PC-3 (cell line): ENCODE results near the gene IL6ST. TPM values are rescaled to one million over a fixed set of nuclear protein-coding genes. Genes with fewer than 3 reads are reported as not detected.

Source experiments
- ATAC-seq: fragments of 200-7000 bp; cut with Tn5 transposase; 2 replicates; pipeline ENCODE4 v1.9.1; 2020; ENCODE audit warnings: mild to moderate bottlenecking, moderate library complexity
- BruUV-seq: library from RNA; stranded (reverse); fragments of 400-500 nt; replicated peaks from 2 replicates; lab custom pipeline; 2021; lab: Mats Ljungman, UMichigan
- CTCF ChIA-PET: fragments of 300-600 bp; sonication (Branson Sonifier 250); formaldehyde crosslinking; loops from one replicate; lab custom pipeline; 2022; ENCODE audit warnings: antibody characterized with exemption; lab: Charles Lee
- POLR2A ChIA-PET: fragments of 300-600 bp; sonication (Branson Sonifier 250); formaldehyde crosslinking; loops from one replicate; lab custom pipeline; 2022; ENCODE audit warnings: antibody characterized with exemption; ENCODE audit not compliant: unreplicated experiment; lab: Charles Lee
- DNase-seq: peaks from one replicate; pipeline ENCODE4 v3.0.0-alpha.2; 2015
- H2AFZ ChIP-seq: fragments of 300-600 bp; sonication (generic); 2 replicates; pipeline ENCODE4 v1.6.0; 2016; ENCODE audit warnings: antibody characterized with exemption, low read length
- H3F3A ChIP-seq: fragments of 300-600 bp; sonication (generic); one replicate; pipeline ENCODE4 v1.6.0; 2017; ENCODE audit warnings: antibody characterized with exemption, low read length, control low read depth, mild to moderate bottlenecking; ENCODE audit not compliant: unreplicated experiment
- H3K27ac ChIP-seq: fragments of 300-600 bp; sonication (generic); 2 replicates; pipeline ENCODE4 v1.5.1; 2016; ENCODE audit warnings: mild to moderate bottlenecking, low read length
- H3K27me3 ChIP-seq: fragments of 300-600 bp; sonication (generic); 2 replicates; pipeline ENCODE4 v1.6.1; 2016; ENCODE audit warnings: low read length, mixed read lengths
- H3K36me3 ChIP-seq: fragments of 300-600 bp; sonication (generic); 2 replicates; pipeline ENCODE4 v1.6.1; 2016; ENCODE audit warnings: low read depth, mixed run types, low read length, mixed read lengths
- H3K4me1 ChIP-seq: fragments of 300-600 bp; sonication (generic); 2 replicates; pipeline ENCODE4 v1.5.1; 2016; ENCODE audit warnings: low read length; ENCODE audit not compliant: insufficient read depth
- H3K4me2 ChIP-seq: fragments of 300-600 bp; sonication (generic); 2 replicates; pipeline ENCODE4 v1.6.0; 2016; ENCODE audit warnings: low read length
- H3K4me3 ChIP-seq: fragments of 300-600 bp; sonication (generic); 2 replicates; pipeline ENCODE4 v1.5.1; 2016; ENCODE audit warnings: mild to moderate bottlenecking, low read length, mixed read lengths
- H3K79me2 ChIP-seq: fragments of 300-600 bp; sonication (generic); 2 replicates; pipeline ENCODE4 v1.6.1; 2017; ENCODE audit warnings: low read length, mixed read lengths
- H3K9ac ChIP-seq: fragments of 300-600 bp; sonication (generic); 2 replicates; pipeline ENCODE4 v1.6.0; 2016; ENCODE audit warnings: mild to moderate bottlenecking, low read length
- H3K9me2 ChIP-seq: fragments of 300-600 bp; sonication (generic); replicated peaks from 2 replicates; pipeline ENCODE4 v1.6.1; 2016; ENCODE audit warnings: mixed run types, low read length, mixed read lengths
- H3K9me3 ChIP-seq: fragments of 300-600 bp; sonication (generic); 2 replicates; pipeline ENCODE4 v1.6.1; 2016; ENCODE audit warnings: low read length, mixed read lengths
- H4K20me1 ChIP-seq: fragments of 300-600 bp; sonication (generic); 2 replicates; pipeline ENCODE4 v1.6.1; 2016; ENCODE audit warnings: low read length, mixed read lengths
- EZH2 ChIP-seq: fragments of 300-600 bp; sonication (generic); IDR thresholded peaks from one replicate; pipeline ENCODE4 v1.6.1; 2017; ENCODE audit warnings: antibody characterized with exemption, mild to moderate bottlenecking, low read length; ENCODE audit not compliant: unreplicated experiment
- EZH2phosphoT487 ChIP-seq: fragments of 300-600 bp; sonication (generic); IDR thresholded peaks from 2 replicates; pipeline ENCODE4 v1.6.1; 2018; ENCODE audit warnings: mild to moderate bottlenecking, antibody characterized with exemption, low read length, borderline replicate concordance
- intact Hi-C: fragments of 100-400 bp; cut with micrococcal nuclease; formaldehyde crosslinking; loops from 2 replicates; pipeline ENCODE4 v1.9.0; 2023
- total RNA-seq: library from RNA; depleted of rRNA; stranded (reverse); fragments of >200 nt; gene quantifications from 2 replicates; pipeline ENCODE4 v1.2.3, GENCODE V29; 2014
- TF ChIP-seq, protein P1 (sequence below): fragments of 300-600 bp; sonication (generic); conservative IDR thresholded peaks from 2 replicates; pipeline ENCODE4 v1.5.1; 2017; ENCODE audit warnings: antibody characterized with exemption, low read depth, mild to moderate bottlenecking, low read length

IL6ST gene
- total RNA-seq, 1 experiment from 2014 or later: 28.0 TPM

DNA sequence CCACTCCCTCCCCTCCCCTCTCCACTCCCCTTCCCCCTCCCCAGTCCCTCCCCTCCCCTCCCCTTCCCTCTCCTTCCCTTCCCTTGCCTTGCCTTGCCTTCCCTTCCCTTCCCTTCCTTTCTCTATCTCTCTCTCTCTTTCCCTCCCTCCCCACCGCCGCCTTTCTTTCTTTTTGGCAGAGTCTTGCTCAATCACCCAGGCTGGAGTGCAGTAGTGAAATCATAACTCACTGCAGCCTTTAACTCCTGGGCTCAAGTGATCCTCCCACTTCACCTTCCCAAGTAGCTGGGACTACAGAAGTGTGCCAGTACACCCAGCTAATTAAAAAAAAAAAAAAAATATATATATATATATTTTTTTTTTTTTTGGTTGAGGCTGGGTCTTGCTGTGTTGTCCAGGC is 98.1 kb downstream of the IL6ST start:
- no peaks in the 10 kb centered on the region for H3K79me2 ChIP-seq
- no peaks in the 10 kb centered on the region for H3F3A ChIP-seq
- no peak overlapping the region for H3K4me2 ChIP-seq
- H3K27ac ChIP-seq: no peak overlapping the region
- no peaks in the 10 kb centered on the region for H4K20me1 ChIP-seq
- H3K27me3 ChIP-seq: no peaks in the 10 kb centered on the region
- no peaks in the 10 kb centered on the region for H3K36me3 ChIP-seq
- H3K4me1 ChIP-seq: peaks cover 4% of the 10 kb centered on the region; the same call in 1 of the 2 replicates
- no peak overlapping the region for H3K4me3 ChIP-seq
- TF ChIP-seq EZH2phosphoT487 (no peak), EZH2 (no peak)
- TF ChIP-seq, protein P1, sequence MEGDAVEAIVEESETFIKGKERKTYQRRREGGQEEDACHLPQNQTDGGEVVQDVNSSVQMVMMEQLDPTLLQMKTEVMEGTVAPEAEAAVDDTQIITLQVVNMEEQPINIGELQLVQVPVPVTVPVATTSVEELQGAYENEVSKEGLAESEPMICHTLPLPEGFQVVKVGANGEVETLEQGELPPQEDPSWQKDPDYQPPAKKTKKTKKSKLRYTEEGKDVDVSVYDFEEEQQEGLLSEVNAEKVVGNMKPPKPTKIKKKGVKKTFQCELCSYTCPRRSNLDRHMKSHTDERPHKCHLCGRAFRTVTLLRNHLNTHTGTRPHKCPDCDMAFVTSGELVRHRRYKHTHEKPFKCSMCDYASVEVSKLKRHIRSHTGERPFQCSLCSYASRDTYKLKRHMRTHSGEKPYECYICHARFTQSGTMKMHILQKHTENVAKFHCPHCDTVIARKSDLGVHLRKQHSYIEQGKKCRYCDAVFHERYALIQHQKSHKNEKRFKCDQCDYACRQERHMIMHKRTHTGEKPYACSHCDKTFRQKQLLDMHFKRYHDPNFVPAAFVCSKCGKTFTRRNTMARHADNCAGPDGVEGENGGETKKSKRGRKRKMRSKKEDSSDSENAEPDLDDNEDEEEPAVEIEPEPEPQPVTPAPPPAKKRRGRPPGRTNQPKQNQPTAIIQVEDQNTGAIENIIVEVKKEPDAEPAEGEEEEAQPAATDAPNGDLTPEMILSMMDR: no peak
- no peak overlapping the region for H2AFZ ChIP-seq
- H3K9me2 ChIP-seq: no peaks in the 10 kb centered on the region
- CTCF ChIA-PET: no interaction called here
- no TSS peak for BruUV-seq
- POLR2A ChIA-PET: no interaction called here
- intact Hi-C loops: no loop called here
- H3K9me3 ChIP-seq: no peaks in the 10 kb centered on the region
- no peak overlapping the region for H3K9ac ChIP-seq
- DNase-seq: no peak
- no peak for ATAC-seq

DNA sequence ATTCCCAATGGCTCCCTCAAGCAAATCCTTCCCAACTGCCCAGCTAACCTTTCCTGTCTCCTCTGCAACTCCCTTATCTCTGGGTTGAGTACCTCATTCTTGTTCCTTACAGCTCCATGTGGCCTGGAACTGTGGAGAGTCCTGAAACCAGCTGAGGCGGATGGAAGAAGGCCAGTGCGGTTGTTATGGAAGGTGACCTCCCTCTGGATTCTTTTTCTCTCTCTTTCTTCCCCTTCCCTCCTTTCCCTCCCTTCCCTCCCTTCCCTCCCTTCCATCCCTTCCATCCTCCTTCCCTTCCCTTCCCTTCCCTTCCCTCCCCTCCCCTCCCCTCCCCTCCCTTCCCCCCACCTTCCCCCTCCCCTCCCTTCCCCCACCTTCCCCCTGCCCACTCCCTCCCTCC is 98.5 kb downstream of the IL6ST start:
- ChIA-PET POLR2A (no interaction called here), CTCF (no interaction called here)
- H2AFZ ChIP-seq: no peak overlapping the region
- no peaks in the 10 kb centered on the region for H3K79me2 ChIP-seq
- BruUV-seq: no TSS peak
- H3K4me1 ChIP-seq: peaks cover 4% of the 10 kb centered on the region; the same call in 1 of the 2 replicates
- no peak overlapping the region for H3K9ac ChIP-seq
- no peaks in the 10 kb centered on the region for H3K9me2 ChIP-seq
- no peaks in the 10 kb centered on the region for H3K36me3 ChIP-seq
- H3F3A ChIP-seq: no peaks in the 10 kb centered on the region
- DNase-seq (no peak), ATAC-seq (no peak)
- intact Hi-C loops: no loop called here
- H3K9me3 ChIP-seq: no peaks in the 10 kb centered on the region
- H3K27me3 ChIP-seq: no peaks in the 10 kb centered on the region
- H3K27ac ChIP-seq: no peak overlapping the region
- no peak overlapping the region for H3K4me2 ChIP-seq
- H4K20me1 ChIP-seq: no peaks in the 10 kb centered on the region
- no peak overlapping the region for H3K4me3 ChIP-seq
- TF ChIP-seq EZH2phosphoT487 (no peak), EZH2 (no peak)
- TF ChIP-seq, protein P1: no peak

DNA sequence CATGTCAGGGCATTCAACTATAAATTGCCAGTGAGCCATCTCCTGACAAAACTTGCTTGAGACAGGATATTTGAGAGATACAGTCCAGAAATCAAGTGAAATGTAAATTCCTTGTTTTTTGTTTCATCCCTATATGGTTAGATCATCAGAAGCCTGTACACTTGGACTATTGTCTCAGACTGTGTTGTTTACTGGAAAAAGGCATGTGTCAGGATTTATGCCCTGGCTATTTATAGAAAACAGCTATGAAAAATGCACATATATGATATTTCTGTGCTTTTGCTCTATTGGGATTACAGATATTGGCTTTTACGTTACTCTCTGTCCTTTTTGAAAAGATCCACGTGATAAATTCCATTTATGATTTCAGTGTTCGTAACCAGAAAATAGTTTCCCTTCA is 99.4 kb downstream of the IL6ST start:
- ATAC-seq (no peak), DNase-seq (no peak)
- no peaks in the 10 kb centered on the region for H3F3A ChIP-seq
- H4K20me1 ChIP-seq: no peaks in the 10 kb centered on the region
- H3K9me2 ChIP-seq: no peaks in the 10 kb centered on the region
- no peaks in the 10 kb centered on the region for H3K79me2 ChIP-seq
- H3K9me3 ChIP-seq: no peaks in the 10 kb centered on the region
- no peak overlapping the region for H2AFZ ChIP-seq
- intact Hi-C loops: no loop called here
- no peaks in the 10 kb centered on the region for H3K27me3 ChIP-seq
- no peaks in the 10 kb centered on the region for H3K36me3 ChIP-seq
- no peak overlapping the region for H3K4me3 ChIP-seq
- no peak overlapping the region for H3K27ac ChIP-seq
- H3K4me2 ChIP-seq: no peak overlapping the region
- TF ChIP-seq EZH2phosphoT487: no peak
- TF ChIP-seq EZH2: no peak
- ChIA-PET CTCF (no interaction called here), POLR2A (no interaction called here)
- no TSS peak for BruUV-seq
- H3K9ac ChIP-seq: no peak overlapping the region
- H3K4me1 ChIP-seq: peaks cover 4% of the 10 kb centered on the region; the same call in 1 of the 2 replicates
